ENCODE results near the gene CUX1. TPM values are rescaled to one million over a fixed set of nuclear protein-coding genes. Genes with fewer than 3 reads are reported as not detected.
"Not testable (repeated sequence)": the region's sequence is repeated elsewhere in the genome, so short reads cannot be mapped to it uniquely, and the experiment has no call there.

The CUX1 gene
- polyA plus RNA-seq, 4 donors, result 29.2 to 77.5 (median 32.3) TPM

GRCh38 chr7:102228935-102229334 is 411.5 kb downstream of the CUX1 start:
- WGBS, 3 donors, result 96 to 98% (median 96%) methylated on average over 12 of the region's 12 CpGs
- Histone ChIP-seq H3K4me1 (ENCODE audit: control insufficient read depth in 3 of 3, insufficient read depth in 2 of 3, low read depth in 1 of 3, low read length in 2 of 3) (no peaks in the 10 kb centered on the region), H3K27me3 (ENCODE audit: control insufficient read depth in 3 of 3, insufficient read depth in 3 of 3, low read length in 3 of 3) (no peaks in the 10 kb centered on the region), H3K27ac (ENCODE audit: low read depth in 1 of 3, low read length in 2 of 3) (no peak overlapping the region), H3K4me3 (ENCODE audit: low read depth in 1 of 3, low read length in 3 of 3) (no peak overlapping the region), H3K9me3 (ENCODE audit: control insufficient read depth in 2 of 2, insufficient read depth in 1 of 2, low read depth in 1 of 2, low read length in 1 of 2) (no peaks in the 10 kb centered on the region), H3K36me3 (ENCODE audit: control insufficient read depth in 3 of 3, insufficient read depth in 2 of 3, low read depth in 1 of 3, low read length in 3 of 3) (peaks cover 11 to 71% (median 11%) of the 10 kb centered on the region in 3 donors)
- no peak for FAIRE-seq
- DNase-seq, result no peak

- WGBS, 3 donors, result 84 to 96% (median 87%) methylated on average over 5 of the region's 5 CpGs
- H3K4me1 ChIP-seq (ENCODE audit: control insufficient read depth in 3 of 3, insufficient read depth in 2 of 3, low read depth in 1 of 3, low read length in 2 of 3); H3K27me3 ChIP-seq (ENCODE audit: control insufficient read depth in 3 of 3, insufficient read depth in 3 of 3, low read length in 3 of 3); H3K4me3 ChIP-seq (ENCODE audit: low read depth in 1 of 3, low read length in 3 of 3); H3K9me3 ChIP-seq (ENCODE audit: control insufficient read depth in 2 of 2, insufficient read depth in 1 of 2, low read depth in 1 of 2, low read length in 1 of 2); H3K27ac ChIP-seq (ENCODE audit: low read depth in 1 of 3, low read length in 2 of 3); FAIRE-seq; DNase-seq: not testable (repeated sequence)
- H3K36me3 ChIP-seq (ENCODE audit: control insufficient read depth in 3 of 3, insufficient read depth in 2 of 3, low read depth in 1 of 3, low read length in 3 of 3), result peaks cover 11 to 73% (median 13%) of the 10 kb centered on the region in 3 donors
Measured at GRCh38 chr7:102230162-102230561, 412.7 kb downstream of the CUX1 start.

- no peak overlapping the region for H3K27ac ChIP-seq (ENCODE audit: low read depth in 1 of 3, low read length in 2 of 3)
- H3K4me1 ChIP-seq (ENCODE audit: control insufficient read depth in 3 of 3, insufficient read depth in 2 of 3, low read depth in 1 of 3, low read length in 2 of 3), result no peaks in the 10 kb centered on the region
- no peaks in the 10 kb centered on the region for H3K27me3 ChIP-seq (ENCODE audit: control insufficient read depth in 3 of 3, insufficient read depth in 3 of 3, low read length in 3 of 3)
- H3K9me3 ChIP-seq (ENCODE audit: control insufficient read depth in 2 of 2, insufficient read depth in 1 of 2, low read depth in 1 of 2, low read length in 1 of 2), result no peaks in the 10 kb centered on the region
- DNase-seq, result no peak
- peaks cover 11 to 72% (median 13%) of the 10 kb centered on the region in 3 donors for H3K36me3 ChIP-seq (ENCODE audit: control insufficient read depth in 3 of 3, insufficient read depth in 2 of 3, low read depth in 1 of 3, low read length in 3 of 3)
- WGBS, 3 donors, result 86 to 96% (median 92%) methylated on average over 4 of the region's 4 CpGs
- H3K4me3 ChIP-seq (ENCODE audit: low read depth in 1 of 3, low read length in 3 of 3), result no peak overlapping the region
- FAIRE-seq, result no peak
Measured at GRCh38 chr7:102230593-102230992, 413.2 kb downstream of the CUX1 start.

GRCh38 chr7:102232611-102233286 is 415.3 kb downstream of the CUX1 start:
- Histone ChIP-seq H3K36me3 (ENCODE audit: control insufficient read depth in 3 of 3, insufficient read depth in 2 of 3, low read depth in 1 of 3, low read length in 3 of 3) (peaks cover 11 to 78% (median 13%) of the 10 kb centered on the region in 3 donors), H3K9me3 (ENCODE audit: control insufficient read depth in 2 of 2, insufficient read depth in 1 of 2, low read depth in 1 of 2, low read length in 1 of 2) (no peaks in the 10 kb centered on the region), H3K27me3 (ENCODE audit: control insufficient read depth in 3 of 3, insufficient read depth in 3 of 3, low read length in 3 of 3) (no peaks in the 10 kb centered on the region), H3K27ac (ENCODE audit: low read depth in 1 of 3, low read length in 2 of 3) (no peak overlapping the region), H3K4me1 (ENCODE audit: control insufficient read depth in 3 of 3, insufficient read depth in 2 of 3, low read depth in 1 of 3, low read length in 2 of 3) (peaks cover 0 to 6% (median 0%) of the 10 kb centered on the region in 3 donors), H3K4me3 (ENCODE audit: low read depth in 1 of 3, low read length in 3 of 3) (no peak overlapping the region)
- FAIRE-seq, result no peak
- 84 to 90% (median 88%) methylated on average over 12 of the region's 12 CpGs for WGBS, 3 donors
- DNase-seq, result no peak

GRCh38 chr7:102234131-102234530 is 416.7 kb downstream of the CUX1 start:
- Histone ChIP-seq H3K4me1 (ENCODE audit: control insufficient read depth in 3 of 3, insufficient read depth in 2 of 3, low read depth in 1 of 3, low read length in 2 of 3) (peaks cover 0 to 6% (median 0%) of the 10 kb centered on the region in 3 donors), H3K27me3 (ENCODE audit: control insufficient read depth in 3 of 3, insufficient read depth in 3 of 3, low read length in 3 of 3) (no peaks in the 10 kb centered on the region), H3K9me3 (ENCODE audit: control insufficient read depth in 2 of 2, insufficient read depth in 1 of 2, low read depth in 1 of 2, low read length in 1 of 2) (no peaks in the 10 kb centered on the region), H3K4me3 (ENCODE audit: low read depth in 1 of 3, low read length in 3 of 3) (no peak overlapping the region), H3K27ac (ENCODE audit: low read depth in 1 of 3, low read length in 2 of 3) (no peak overlapping the region), H3K36me3 (ENCODE audit: control insufficient read depth in 3 of 3, insufficient read depth in 2 of 3, low read depth in 1 of 3, low read length in 3 of 3) (peaks cover 6 to 77% (median 8%) of the 10 kb centered on the region in 3 donors)
- DNase-seq (no peak), FAIRE-seq (no peak)
- WGBS, 3 donors, result 93 to 95% (median 94%) methylated on average over 12 of the region's 12 CpGs

GRCh38 chr7:102234801-102235550 is 417.6 kb downstream of the CUX1 start:
- Histone ChIP-seq H3K27ac (ENCODE audit: low read depth in 1 of 3, low read length in 2 of 3) (no peak overlapping the region), H3K4me1 (ENCODE audit: control insufficient read depth in 3 of 3, insufficient read depth in 2 of 3, low read depth in 1 of 3, low read length in 2 of 3) (peaks cover 0 to 6% (median 0%) of the 10 kb centered on the region in 3 donors), H3K4me3 (ENCODE audit: low read depth in 1 of 3, low read length in 3 of 3) (no peak overlapping the region), H3K9me3 (ENCODE audit: control insufficient read depth in 2 of 2, insufficient read depth in 1 of 2, low read depth in 1 of 2, low read length in 1 of 2) (no peaks in the 10 kb centered on the region), H3K27me3 (ENCODE audit: control insufficient read depth in 3 of 3, insufficient read depth in 3 of 3, low read length in 3 of 3) (no peaks in the 10 kb centered on the region), H3K36me3 (ENCODE audit: control insufficient read depth in 3 of 3, insufficient read depth in 2 of 3, low read depth in 1 of 3, low read length in 3 of 3) (peaks cover 4 to 77% (median 6%) of the 10 kb centered on the region in 3 donors)
- FAIRE-seq (no peak), DNase-seq (no peak)
- WGBS, 3 donors, result 91 to 94% (median 94%) methylated on average over 18 to 19 of the region's 19 CpGs

GRCh38 chr7:102236102-102236501 is 418.7 kb downstream of the CUX1 start:
- WGBS, 3 donors, result 88 to 92% (median 91%) methylated on average over 7 of the region's 7 CpGs
- Histone ChIP-seq H3K36me3 (ENCODE audit: control insufficient read depth in 3 of 3, insufficient read depth in 2 of 3, low read depth in 1 of 3, low read length in 3 of 3) (peaks cover 4 to 80% (median 6%) of the 10 kb centered on the region in 3 donors), H3K4me1 (ENCODE audit: control insufficient read depth in 3 of 3, insufficient read depth in 2 of 3, low read depth in 1 of 3, low read length in 2 of 3) (peaks cover 0 to 6% (median 0%) of the 10 kb centered on the region in 3 donors), H3K9me3 (ENCODE audit: control insufficient read depth in 2 of 2, insufficient read depth in 1 of 2, low read depth in 1 of 2, low read length in 1 of 2) (no peaks in the 10 kb centered on the region), H3K27me3 (ENCODE audit: control insufficient read depth in 3 of 3, insufficient read depth in 3 of 3, low read length in 3 of 3) (no peaks in the 10 kb centered on the region), H3K27ac (ENCODE audit: low read depth in 1 of 3, low read length in 2 of 3) (no peak overlapping the region), H3K4me3 (ENCODE audit: low read depth in 1 of 3, low read length in 3 of 3) (no peak overlapping the region)
- no peak for FAIRE-seq
- DNase-seq, result no peak

GRCh38 chr7:102236592-102237287 is 419.3 kb downstream of the CUX1 start:
- no peak overlapping the region for H3K27ac ChIP-seq (ENCODE audit: low read depth in 1 of 3, low read length in 2 of 3)
- H3K27me3 ChIP-seq (ENCODE audit: control insufficient read depth in 3 of 3, insufficient read depth in 3 of 3, low read length in 3 of 3), result no peaks in the 10 kb centered on the region
- H3K9me3 ChIP-seq (ENCODE audit: control insufficient read depth in 2 of 2, insufficient read depth in 1 of 2, low read depth in 1 of 2, low read length in 1 of 2), result no peaks in the 10 kb centered on the region
- FAIRE-seq (no peak), DNase-seq (peak; percentile 65 to 82)
- H3K4me1 ChIP-seq (ENCODE audit: control insufficient read depth in 3 of 3, insufficient read depth in 2 of 3, low read depth in 1 of 3, low read length in 2 of 3), result peaks cover 0 to 6% (median 0%) of the 10 kb centered on the region in 3 donors
- H3K36me3 ChIP-seq (ENCODE audit: control insufficient read depth in 3 of 3, insufficient read depth in 2 of 3, low read depth in 1 of 3, low read length in 3 of 3), result peaks cover 4 to 86% (median 6%) of the 10 kb centered on the region in 3 donors
- WGBS, 3 donors, result 40 to 49% (median 41%) methylated on average over 14 of the region's 14 CpGs
- no peak overlapping the region for H3K4me3 ChIP-seq (ENCODE audit: low read depth in 1 of 3, low read length in 3 of 3)

All from small intestine (tissue), 7 donors.